ENCODE data around the gene GSK3A. TPM values are rescaled to one million over a fixed set of nuclear protein-coding genes. Genes with fewer than 3 reads are reported as not detected.

Gene GSK3A
- polyA plus RNA-seq, 5 donors, result 52.9 to 77.6 (median 60.6) TPM

DNA sequence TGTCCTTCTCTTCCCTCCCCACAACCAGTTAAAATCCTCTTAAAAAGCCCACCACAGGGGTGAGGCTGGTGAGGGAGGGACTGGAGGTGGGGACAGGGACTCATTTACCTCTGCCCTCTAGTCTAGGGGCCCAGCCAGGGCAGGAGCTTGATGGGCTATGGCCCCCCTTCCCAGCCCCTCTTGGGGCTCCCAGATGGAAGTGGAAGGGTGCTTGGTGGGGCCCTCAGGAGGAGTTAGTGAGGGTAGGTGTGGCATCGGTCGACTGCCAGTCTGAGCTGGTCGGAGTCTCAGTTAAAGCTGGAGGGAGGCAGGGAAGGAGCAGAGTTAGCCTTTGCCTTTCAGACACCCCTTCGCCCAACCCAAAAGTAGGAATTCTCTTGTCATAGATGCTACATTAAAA lies 11.8 kb downstream of the GSK3A start:
- DNase-seq, result no peak

DNA sequence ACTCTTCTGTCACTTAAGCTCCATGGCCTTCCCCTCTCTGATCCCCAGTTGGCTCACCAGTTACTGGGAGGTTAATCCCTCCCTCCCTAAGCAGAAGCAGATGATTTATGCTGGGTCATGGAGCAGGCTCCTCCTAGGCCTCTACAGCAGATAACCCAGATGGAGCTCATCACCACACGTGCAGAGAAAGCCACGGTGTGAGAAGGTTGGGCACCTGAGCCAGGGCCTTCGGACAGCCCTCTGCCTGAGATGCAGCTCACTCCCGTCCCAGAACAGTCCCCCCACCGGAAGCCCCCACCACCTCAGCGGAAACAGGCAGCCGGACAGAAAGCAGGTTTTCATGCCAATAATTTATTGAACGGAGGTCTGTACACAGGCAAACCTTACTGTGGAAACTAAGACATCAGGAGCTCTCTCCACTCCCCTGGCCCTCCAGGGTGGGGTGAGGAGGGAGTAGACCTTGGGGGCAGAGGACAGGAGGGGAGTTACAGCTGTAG lies 12.5 kb downstream of the GSK3A start:
- no peak for DNase-seq

DNA sequence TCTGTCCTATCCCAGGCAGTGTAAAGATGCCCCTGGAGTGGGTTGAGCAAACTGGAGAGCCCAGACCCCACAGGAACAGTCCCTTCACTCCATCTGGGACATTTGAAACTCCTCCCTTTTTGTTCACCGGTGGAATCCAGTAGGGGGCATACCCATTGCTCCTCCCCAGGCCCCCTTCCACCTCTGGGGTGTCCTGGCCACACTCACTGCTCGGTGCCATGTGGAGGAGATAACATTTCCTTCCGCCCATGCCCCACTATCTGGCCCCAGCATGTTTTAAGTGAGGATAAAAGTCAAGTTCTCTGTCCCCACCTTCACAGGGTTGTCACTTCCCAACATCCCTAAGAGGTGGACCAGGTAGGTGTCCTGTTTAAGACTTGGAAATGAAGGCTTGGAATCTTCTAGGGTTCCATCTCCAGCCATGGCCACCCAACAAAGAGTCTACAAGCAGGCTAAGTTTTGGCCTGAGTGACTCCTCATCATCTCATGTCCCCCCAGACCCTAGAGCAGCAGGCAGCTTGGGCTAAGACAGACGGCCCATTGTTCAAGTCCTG lies 13.0 kb downstream of the GSK3A start:
- no peak for DNase-seq

DNA sequence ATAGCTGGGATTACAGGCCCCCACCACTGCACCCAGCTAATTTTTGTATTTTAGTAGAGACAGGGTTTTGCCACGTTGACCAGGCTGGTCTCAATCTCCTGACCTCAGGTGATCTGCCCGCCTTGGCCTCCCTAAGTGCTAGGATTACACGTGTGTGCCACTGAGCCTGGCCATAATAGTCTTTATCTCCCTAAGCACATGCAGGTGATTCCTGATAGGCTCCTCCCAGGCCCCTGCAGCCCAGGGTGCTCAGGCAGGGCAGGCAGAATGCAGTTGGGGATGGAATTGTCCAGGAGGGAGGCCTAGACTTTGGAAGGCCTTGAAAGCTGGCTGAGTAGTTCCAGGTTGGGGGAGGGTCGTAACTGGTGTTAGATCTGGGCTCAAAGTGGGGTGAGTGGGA lies 13.8 kb downstream of the GSK3A start:
- no peak for DNase-seq

DNA sequence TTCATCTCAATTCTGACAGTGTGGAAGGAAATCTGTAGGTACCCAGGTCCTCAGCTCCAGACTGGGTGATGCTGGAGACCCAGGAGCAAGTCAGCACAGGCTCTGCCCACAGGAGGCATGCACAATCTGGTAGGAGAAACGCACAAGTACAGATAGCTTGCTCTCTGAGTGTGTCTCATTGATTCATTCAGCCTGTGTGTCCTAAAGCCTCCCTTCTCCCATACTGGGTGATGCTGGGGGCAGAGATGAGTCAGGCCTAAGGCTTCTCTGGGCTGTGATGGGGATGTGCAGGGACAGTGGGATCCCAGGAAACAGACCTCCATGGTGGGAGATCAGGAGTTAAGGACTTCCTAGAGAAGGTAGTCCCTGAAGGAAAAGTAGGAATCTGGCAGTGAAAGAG lies 15.5 kb downstream of the GSK3A start:
- no peak for DNase-seq

- DNase-seq, result no peak
These were observed 16.6 kb downstream of the GSK3A start for GRCh38 chr19:42225718-42226292.

GRCh38 chr19:42224940-42225717 lies 17.3 kb downstream of the GSK3A start:
- DNase-seq, result no peak

- DNase-seq, result no peak
These were observed 21.7 kb downstream of the GSK3A start for GRCh38 chr19:42220751-42221097.

- DNase-seq, result peak; percentile 97 to 98
These were observed 22.3 kb downstream of the GSK3A start, which contains the start of gene ZNF526 for GRCh38 chr19:42219812-42220750. ZNF526 (plus strand) TSS chr19:42220312; CDS start chr19:42224404, 4,092 bp downstream.

- peak; percentile 92 to 93 for DNase-seq
These were observed 24.6 kb downstream of the GSK3A start, which contains the start of gene DEDD2 for GRCh38 chr19:42217520-42218437. DEDD2 (minus strand) TSS chr19:42217677; CDS start chr19:42217007, 670 bp downstream.

DNA sequence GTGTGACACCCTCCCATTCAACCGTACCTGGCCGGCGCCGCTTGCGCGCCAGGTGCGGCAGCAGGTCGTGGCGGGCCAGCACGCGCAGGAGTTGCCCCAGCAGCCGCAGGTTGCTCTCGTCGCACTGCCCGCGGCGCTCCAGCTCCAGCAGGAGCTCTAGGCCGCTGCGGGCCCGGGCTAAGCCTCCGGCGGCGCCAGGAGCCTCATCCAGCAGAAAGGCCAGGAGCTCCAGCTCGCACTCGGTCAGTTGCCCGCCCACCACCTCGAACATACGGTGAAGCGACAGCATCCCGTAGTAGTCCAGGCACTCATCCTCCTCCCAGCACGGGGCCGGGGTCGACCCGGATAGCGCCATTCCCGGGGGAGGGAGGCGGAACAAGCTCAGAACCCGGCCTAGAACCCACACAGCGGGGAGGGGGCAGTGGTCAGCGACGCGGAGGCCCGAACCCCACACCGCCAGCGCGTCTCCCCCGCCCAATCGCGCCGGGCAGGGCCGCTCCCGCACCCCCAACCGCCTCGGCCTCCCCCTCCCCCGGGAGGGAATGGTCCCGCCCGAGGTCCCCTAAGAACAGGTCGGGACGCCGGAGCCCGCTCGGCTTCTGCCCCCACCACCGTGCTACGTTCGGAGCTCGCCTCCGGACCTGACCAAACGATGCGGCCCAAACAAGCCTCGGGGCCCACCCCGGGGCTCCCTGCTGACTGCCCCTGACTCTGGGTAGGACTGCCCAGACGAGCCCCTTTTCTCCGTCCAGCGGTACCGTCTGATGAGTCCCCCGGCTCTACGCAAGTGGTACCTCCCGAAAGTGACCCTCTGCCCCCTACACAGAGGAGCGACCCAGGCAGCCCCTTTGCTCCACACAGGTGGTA lies 25.5 kb downstream of the GSK3A start:
- peak in 1 of 2 donors; percentile 9 for DNase-seq

- no peak for DNase-seq
These were observed 27.5 kb downstream of the GSK3A start for GRCh38 chr19:42214810-42215485.

- DNase-seq, result no peak
These were observed 29.5 kb downstream of the GSK3A start for GRCh38 chr19:42212886-42213285.

- no peak for DNase-seq
These were observed 33.8 kb downstream of the GSK3A start for GRCh38 chr19:42208612-42209011.

DNA sequence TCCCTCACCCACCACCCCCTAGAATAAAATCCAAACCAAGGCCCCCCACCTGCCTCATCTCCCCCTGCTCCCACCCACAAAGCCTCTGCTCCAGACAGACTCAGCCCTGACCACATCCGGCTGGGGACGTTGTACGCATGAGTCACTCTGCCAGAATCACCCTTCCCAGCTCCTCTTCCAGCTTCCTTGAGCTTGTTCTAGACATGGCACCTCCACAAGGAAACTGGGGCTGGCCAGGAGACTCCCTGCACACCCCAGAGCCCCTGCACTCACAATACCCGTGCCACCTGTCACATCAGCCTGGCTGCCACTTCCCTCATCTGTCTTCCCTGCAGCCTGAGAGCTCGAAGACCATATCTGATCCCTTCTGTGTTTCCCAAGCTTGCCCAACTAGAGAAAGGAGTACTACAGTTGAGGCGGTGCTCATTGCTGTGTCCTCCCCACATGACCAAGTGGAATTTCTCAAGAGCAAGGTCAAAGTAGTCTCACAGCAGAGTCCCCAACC lies 34.6 kb downstream of the GSK3A start:
- no peak for DNase-seq

- no peak for DNase-seq
These were observed 35.3 kb downstream of the GSK3A start for GRCh38 chr19:42206871-42207755.

DNA sequence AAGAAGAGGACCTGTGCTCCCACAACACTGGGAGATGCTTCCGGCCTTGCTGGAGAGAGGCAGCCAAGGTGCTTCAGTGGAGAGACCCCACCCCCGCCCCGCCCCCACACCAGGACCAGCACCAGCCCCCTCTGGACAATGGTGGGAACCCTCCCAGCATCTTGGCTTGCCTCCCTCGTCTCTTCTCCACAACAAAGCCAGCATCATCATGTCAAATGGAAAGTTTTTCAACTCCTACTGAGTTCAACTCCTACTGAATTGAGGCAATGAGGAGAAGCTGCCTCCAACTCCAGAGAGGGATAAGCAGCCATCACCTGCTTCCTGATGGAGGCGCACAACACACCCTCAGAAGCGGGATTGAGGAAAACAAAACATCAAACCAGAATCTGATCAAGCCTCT lies 37.7 kb downstream of the GSK3A start:
- DNase-seq, result no peak

- DNase-seq, result no peak
These were observed 38.7 kb downstream of the GSK3A start for GRCh38 chr19:42203700-42204099.

Data from right lung (tissue), 5 donors.